Liver (tissue), 9 donors: ENCODE data around the gene ATP6V1E1. TPM values are rescaled to one million over a fixed set of nuclear protein-coding genes. Genes with fewer than 3 reads are reported as not detected.

Experiments used
- DNase-seq: peaks from one replicate; pipeline ENCODE4 v3.0.0-alpha.2; 2017; ENCODE audit warnings: low spot score
- H3K27ac ChIP-seq, 2 donors: one replicate each; pipeline ENCODE4 v1.7.0; 2013; ENCODE audit warnings: inconsistent platforms in 2 of 2, low read length in 2 of 2, control low read depth in 1 of 2, low read depth in 1 of 2, mild to moderate bottlenecking in 1 of 2
- H3K27me3 ChIP-seq, 4 donors: one replicate each; pipeline versions ENCODE4 v1.6.1 to v1.7.0; 2013; ENCODE audit warnings: low read length in 3 of 4, inconsistent platforms in 1 of 4, mild to moderate bottlenecking in 1 of 4, moderate library complexity in 1 of 4; ENCODE audit not compliant: control insufficient read depth in 4 of 4, insufficient read depth in 4 of 4
- H3K36me3 ChIP-seq, 4 donors: one replicate each; pipeline versions ENCODE4 v1.6.1 to v1.7.0; 2013; ENCODE audit warnings: low read length in 3 of 4, mild to moderate bottlenecking in 3 of 4, low read depth in 1 of 4, moderate library complexity in 1 of 4; ENCODE audit not compliant: control insufficient read depth in 4 of 4, insufficient read depth in 3 of 4
- H3K4me1 ChIP-seq, 4 donors: one replicate each; pipeline versions ENCODE4 v1.6.1 to v1.7.0; 2013; ENCODE audit warnings: low read length in 3 of 4, mild to moderate bottlenecking in 3 of 4, moderate library complexity in 1 of 4; ENCODE audit not compliant: control insufficient read depth in 4 of 4, insufficient read depth in 4 of 4
- H3K4me3 ChIP-seq, 3 donors: one replicate each; pipeline versions ENCODE4 v1.6.1 to v1.7.0; 2013; ENCODE audit warnings: low read length in 3 of 3, control low read depth in 1 of 3, low read depth in 1 of 3, mild to moderate bottlenecking in 1 of 3
- H3K9ac ChIP-seq, 2 donors: one replicate each; pipeline ENCODE4 v1.7.0; 2013; ENCODE audit warnings: low read length in 2 of 2, mild to moderate bottlenecking in 2 of 2, moderate library complexity in 2 of 2, control low read depth in 1 of 2, low read depth in 1 of 2
- H3K9me3 ChIP-seq, 4 donors: one replicate each; pipeline versions ENCODE4 v1.6.1 to v1.7.0; 2013; ENCODE audit warnings: low read length in 3 of 4; ENCODE audit not compliant: control insufficient read depth in 4 of 4
- EGR1 ChIP-seq, 2 donors: IDR thresholded peaks; 2 replicates each; pipeline ENCODE4 v1.6.1; 2016 to 2018; ENCODE audit warnings: antibody characterized with exemption in 2 of 2, low read depth in 2 of 2
- FOXA1 ChIP-seq: IDR thresholded peaks from 2 replicates; pipeline ENCODE4 v1.6.1; 2016; ENCODE audit warnings: antibody characterized with exemption
- FOXA2 ChIP-seq: IDR thresholded peaks from 2 replicates; pipeline ENCODE4 v1.6.1; 2016; ENCODE audit warnings: antibody characterized with exemption
- GABPA ChIP-seq, 2 donors: IDR thresholded peaks in 1 of 2; conservative IDR thresholded peaks in 1 of 2; 2 replicates each; pipeline ENCODE4 v1.6.1; 2016; ENCODE audit warnings: antibody characterized with exemption in 2 of 2, mild to moderate bottlenecking in 1 of 2, moderate library complexity in 1 of 2
- HNF4A ChIP-seq, 2 donors: conservative IDR thresholded peaks; 2 replicates each; pipeline ENCODE4 v1.6.1; 2016; ENCODE audit warnings: antibody characterized with exemption in 2 of 2, mild to moderate bottlenecking in 2 of 2
- HNF4G ChIP-seq: IDR thresholded peaks from 2 replicates; pipeline ENCODE4 v1.6.1; 2016; ENCODE audit warnings: antibody characterized with exemption
- JUND ChIP-seq, 2 donors: IDR thresholded peaks; 2 replicates each; pipeline ENCODE4 v1.6.1; 2016; ENCODE audit warnings: antibody characterized with exemption in 2 of 2
- NR2F2 ChIP-seq: IDR thresholded peaks from 2 replicates; pipeline ENCODE4 v1.6.1; 2016; ENCODE audit warnings: antibody characterized with exemption
- RAD21 ChIP-seq, 2 donors: IDR thresholded peaks; 2 replicates each; pipeline ENCODE4 v1.6.1; 2016; ENCODE audit warnings: antibody characterized with exemption in 2 of 2, mild to moderate bottlenecking in 2 of 2
- RXRA ChIP-seq, 2 donors: IDR thresholded peaks; 2 replicates each; pipeline ENCODE4 v1.6.1; 2017 to 2018; ENCODE audit warnings: antibody characterized with exemption in 2 of 2, mild to moderate bottlenecking in 1 of 2
- SP1 ChIP-seq: IDR thresholded peaks from 2 replicates; pipeline ENCODE4 v1.6.1; 2018; ENCODE audit warnings: antibody characterized with exemption, mild to moderate bottlenecking
- YY1 ChIP-seq: IDR thresholded peaks from 2 replicates; pipeline ENCODE4 v1.6.1; 2016; ENCODE audit warnings: antibody characterized with exemption, mild to moderate bottlenecking
- WGBS: extraction: QIAGEN DNeasy Blood & Tissue Kit; methylation state at CpG from one replicate; pipeline ENCODE4 v1.1.7; 2013; 5-methylcytosine and 5-hydroxymethylcytosine counted together
- polyA plus RNA-seq, 2 donors: library from polyadenylated mRNA; stranded (reverse) in 1 of 2; unstranded in 1 of 2; fragments of 200-250 nt in 1 of 2; fragments of >200 nt in 1 of 2; fragmentation: Nextera tagmentation in 1 of 2; extraction: Ambion mirVana in 1 of 2; gene quantifications; one replicate each; pipeline versions ENCODE4 v1.2.1 to v1.2.3, GENCODE V29; 2013 to 2015
- total RNA-seq, 2 donors: library from RNA; depleted of rRNA; stranded (reverse); fragments of >200 nt; gene quantifications; one replicate each; pipeline ENCODE4 v1.2.3, GENCODE V29; 2014
- TF ChIP-seq, protein P1 (sequence below): fragments of 150-350 bp; IDR thresholded peaks from 2 replicates; pipeline ENCODE4 v1.5.1; 2017; ENCODE audit warnings: improper control_type of control experiment, low read depth, low read length; ENCODE audit not compliant: missing input control
- TF ChIP-seq, protein P2 (sequence below): IDR thresholded peaks from 2 replicates; pipeline ENCODE4 v1.6.1; 2016; ENCODE audit warnings: antibody characterized with exemption
- TF ChIP-seq, protein P3 (sequence below): IDR thresholded peaks from 2 replicates; pipeline ENCODE4 v1.6.1; 2016; ENCODE audit warnings: antibody characterized with exemption
- TF ChIP-seq, protein P4 (sequence below): IDR thresholded peaks from 2 replicates; pipeline ENCODE4 v1.6.1; 2016; ENCODE audit warnings: antibody characterized with exemption, mild to moderate bottlenecking
- TF ChIP-seq, protein P5 (sequence below): IDR thresholded peaks from 2 replicates; pipeline ENCODE4 v1.6.1; 2016; ENCODE audit warnings: antibody characterized with exemption
- donor health status: healthy.
- donor health status: healthy.
- donor health status: healthy.
- donor health status: healthy.
- donor health status: healthy.

The ATP6V1E1 gene
- total and polyA plus RNA-seq, 4 donors, result 44.6 to 53.1 (median 49.1) TPM

DNA sequence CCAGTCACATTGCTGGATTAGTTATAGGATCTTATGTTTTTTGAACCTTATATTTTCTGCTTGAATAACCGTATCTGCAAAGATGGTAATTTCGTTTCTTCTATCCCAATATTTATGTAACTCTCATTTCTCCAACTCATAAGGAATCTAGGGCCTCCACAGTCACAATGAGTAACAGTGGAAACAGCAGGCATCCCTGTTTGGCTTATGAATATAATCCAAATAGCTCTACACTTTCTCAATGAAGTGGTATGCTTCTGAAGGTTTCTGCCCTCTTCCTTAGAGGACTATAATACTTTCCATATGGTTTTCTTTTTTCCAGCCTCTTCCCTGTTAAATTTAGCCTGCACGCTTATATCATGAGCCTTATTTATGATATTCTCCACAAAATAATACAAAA is 16.5 kb downstream of the ATP6V1E1 start:
- TF ChIP-seq, protein P1, sequence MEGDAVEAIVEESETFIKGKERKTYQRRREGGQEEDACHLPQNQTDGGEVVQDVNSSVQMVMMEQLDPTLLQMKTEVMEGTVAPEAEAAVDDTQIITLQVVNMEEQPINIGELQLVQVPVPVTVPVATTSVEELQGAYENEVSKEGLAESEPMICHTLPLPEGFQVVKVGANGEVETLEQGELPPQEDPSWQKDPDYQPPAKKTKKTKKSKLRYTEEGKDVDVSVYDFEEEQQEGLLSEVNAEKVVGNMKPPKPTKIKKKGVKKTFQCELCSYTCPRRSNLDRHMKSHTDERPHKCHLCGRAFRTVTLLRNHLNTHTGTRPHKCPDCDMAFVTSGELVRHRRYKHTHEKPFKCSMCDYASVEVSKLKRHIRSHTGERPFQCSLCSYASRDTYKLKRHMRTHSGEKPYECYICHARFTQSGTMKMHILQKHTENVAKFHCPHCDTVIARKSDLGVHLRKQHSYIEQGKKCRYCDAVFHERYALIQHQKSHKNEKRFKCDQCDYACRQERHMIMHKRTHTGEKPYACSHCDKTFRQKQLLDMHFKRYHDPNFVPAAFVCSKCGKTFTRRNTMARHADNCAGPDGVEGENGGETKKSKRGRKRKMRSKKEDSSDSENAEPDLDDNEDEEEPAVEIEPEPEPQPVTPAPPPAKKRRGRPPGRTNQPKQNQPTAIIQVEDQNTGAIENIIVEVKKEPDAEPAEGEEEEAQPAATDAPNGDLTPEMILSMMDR, result no peak
- TF ChIP-seq YY1 (no peak), FOXA1 (no peak), SP1 (no peak), NR2F2 (no peak), JUND (IDR thresholded peaks at IDR 0.05) (no peak), HNF4A (conservative IDR thresholded peaks at IDR 0.05) (no peak), HNF4G (no peak), FOXA2 (no peak), RXRA (IDR thresholded peaks at IDR 0.05) (no peak), RAD21 (IDR thresholded peaks at IDR 0.05) (no peak), EGR1 (IDR thresholded peaks at IDR 0.05; ENCODE audit: low read depth in 2 of 2) (no peak), GABPA (IDR thresholded peaks at IDR 0.05 in 1 of 2, conservative IDR thresholded peaks at IDR 0.05 in 1 of 2) (no peak)
- TF ChIP-seq, protein P2, sequence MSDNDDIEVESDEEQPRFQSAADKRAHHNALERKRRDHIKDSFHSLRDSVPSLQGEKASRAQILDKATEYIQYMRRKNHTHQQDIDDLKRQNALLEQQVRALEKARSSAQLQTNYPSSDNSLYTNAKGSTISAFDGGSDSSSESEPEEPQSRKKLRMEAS, result no peak
- TF ChIP-seq, protein P3, sequence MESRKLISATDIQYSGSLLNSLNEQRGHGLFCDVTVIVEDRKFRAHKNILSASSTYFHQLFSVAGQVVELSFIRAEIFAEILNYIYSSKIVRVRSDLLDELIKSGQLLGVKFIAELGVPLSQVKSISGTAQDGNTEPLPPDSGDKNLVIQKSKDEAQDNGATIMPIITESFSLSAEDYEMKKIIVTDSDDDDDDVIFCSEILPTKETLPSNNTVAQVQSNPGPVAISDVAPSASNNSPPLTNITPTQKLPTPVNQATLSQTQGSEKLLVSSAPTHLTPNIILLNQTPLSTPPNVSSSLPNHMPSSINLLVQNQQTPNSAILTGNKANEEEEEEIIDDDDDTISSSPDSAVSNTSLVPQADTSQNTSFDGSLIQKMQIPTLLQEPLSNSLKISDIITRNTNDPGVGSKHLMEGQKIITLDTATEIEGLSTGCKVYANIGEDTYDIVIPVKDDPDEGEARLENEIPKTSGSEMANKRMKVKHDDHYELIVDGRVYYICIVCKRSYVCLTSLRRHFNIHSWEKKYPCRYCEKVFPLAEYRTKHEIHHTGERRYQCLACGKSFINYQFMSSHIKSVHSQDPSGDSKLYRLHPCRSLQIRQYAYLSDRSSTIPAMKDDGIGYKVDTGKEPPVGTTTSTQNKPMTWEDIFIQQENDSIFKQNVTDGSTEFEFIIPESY, result no peak
- TF ChIP-seq, protein P4, sequence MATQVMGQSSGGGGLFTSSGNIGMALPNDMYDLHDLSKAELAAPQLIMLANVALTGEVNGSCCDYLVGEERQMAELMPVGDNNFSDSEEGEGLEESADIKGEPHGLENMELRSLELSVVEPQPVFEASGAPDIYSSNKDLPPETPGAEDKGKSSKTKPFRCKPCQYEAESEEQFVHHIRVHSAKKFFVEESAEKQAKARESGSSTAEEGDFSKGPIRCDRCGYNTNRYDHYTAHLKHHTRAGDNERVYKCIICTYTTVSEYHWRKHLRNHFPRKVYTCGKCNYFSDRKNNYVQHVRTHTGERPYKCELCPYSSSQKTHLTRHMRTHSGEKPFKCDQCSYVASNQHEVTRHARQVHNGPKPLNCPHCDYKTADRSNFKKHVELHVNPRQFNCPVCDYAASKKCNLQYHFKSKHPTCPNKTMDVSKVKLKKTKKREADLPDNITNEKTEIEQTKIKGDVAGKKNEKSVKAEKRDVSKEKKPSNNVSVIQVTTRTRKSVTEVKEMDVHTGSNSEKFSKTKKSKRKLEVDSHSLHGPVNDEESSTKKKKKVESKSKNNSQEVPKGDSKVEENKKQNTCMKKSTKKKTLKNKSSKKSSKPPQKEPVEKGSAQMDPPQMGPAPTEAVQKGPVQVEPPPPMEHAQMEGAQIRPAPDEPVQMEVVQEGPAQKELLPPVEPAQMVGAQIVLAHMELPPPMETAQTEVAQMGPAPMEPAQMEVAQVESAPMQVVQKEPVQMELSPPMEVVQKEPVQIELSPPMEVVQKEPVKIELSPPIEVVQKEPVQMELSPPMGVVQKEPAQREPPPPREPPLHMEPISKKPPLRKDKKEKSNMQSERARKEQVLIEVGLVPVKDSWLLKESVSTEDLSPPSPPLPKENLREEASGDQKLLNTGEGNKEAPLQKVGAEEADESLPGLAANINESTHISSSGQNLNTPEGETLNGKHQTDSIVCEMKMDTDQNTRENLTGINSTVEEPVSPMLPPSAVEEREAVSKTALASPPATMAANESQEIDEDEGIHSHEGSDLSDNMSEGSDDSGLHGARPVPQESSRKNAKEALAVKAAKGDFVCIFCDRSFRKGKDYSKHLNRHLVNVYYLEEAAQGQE, result no peak
- TF ChIP-seq, protein P5, sequence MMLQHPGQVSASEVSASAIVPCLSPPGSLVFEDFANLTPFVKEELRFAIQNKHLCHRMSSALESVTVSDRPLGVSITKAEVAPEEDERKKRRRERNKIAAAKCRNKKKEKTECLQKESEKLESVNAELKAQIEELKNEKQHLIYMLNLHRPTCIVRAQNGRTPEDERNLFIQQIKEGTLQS, result no peak
- no peak for DNase-seq
- H3K4me1 ChIP-seq, result no peaks in the 10 kb centered on the region
- no peaks in the 10 kb centered on the region for H3K27me3 ChIP-seq
- H3K27ac ChIP-seq, result no peak overlapping the region
- H3K36me3 ChIP-seq, result peaks cover 16 to 30% (median 28%) of the 10 kb centered on the region in 4 donors
- H3K4me3 ChIP-seq, result no peak overlapping the region
- 93% methylated on average over 3 of the region's 3 CpGs for WGBS
- no peak overlapping the region for H3K9ac ChIP-seq
- no peaks in the 10 kb centered on the region for H3K9me3 ChIP-seq
